OCI-LY7 (cell line): Measurements from ENCODE around the gene ZBTB40. TPM values are rescaled to one million over a fixed set of nuclear protein-coding genes. Genes with fewer than 3 reads are reported as not detected.

Source experiments
- BruUV-seq: library from RNA; stranded (reverse); fragments of 400-500 nt; replicated peaks from 2 replicates; lab custom pipeline; 2021; lab: Mats Ljungman, UMichigan
- CTCF ChIA-PET: fragments of 300-600 bp; sonication (Branson Sonifier 250); formaldehyde crosslinking; loops from one replicate; lab custom pipeline; 2022; ENCODE audit warnings: antibody characterized with exemption; ENCODE audit not compliant: unreplicated experiment; lab: Charles Lee
- POLR2A ChIA-PET: fragments of 300-600 bp; sonication (Branson Sonifier 250); formaldehyde crosslinking; loops from one replicate; lab custom pipeline; 2022; ENCODE audit warnings: antibody characterized with exemption; lab: Charles Lee
- DNase-seq: peaks from one replicate; pipeline ENCODE4 v3.0.0-alpha.2; 2015; ENCODE audit warnings: low spot score
- H2AFZ ChIP-seq: fragments of 200-600 bp; sonication (generic), shearing (Covaris generic); 2 replicates; pipeline ENCODE4 v1.6.1; 2014; ENCODE audit warnings: mild to moderate bottlenecking, antibody characterized with exemption, low read length, moderate library complexity
- H3K27ac ChIP-seq: fragments of 200-600 bp; sonication (generic); 2 replicates; pipeline ENCODE4 v1.5.1; 2014; ENCODE audit warnings: mixed run types, low read depth, mild to moderate bottlenecking, moderate library complexity, low read length, inconsistent platforms; ENCODE audit not compliant: poor library complexity, severe bottlenecking
- H3K36me3 ChIP-seq: fragments of 200-600 bp; sonication (generic); 2 replicates; pipeline ENCODE4 v1.6.1; 2014; ENCODE audit warnings: mild to moderate bottlenecking, antibody characterized with exemption, low read length, moderate library complexity, mixed read lengths; ENCODE audit not compliant: insufficient read depth
- H3K4me1 ChIP-seq: fragments of 200-600 bp; sonication (generic); 2 replicates; pipeline ENCODE4 v1.5.1; 2014; ENCODE audit warnings: mild to moderate bottlenecking, low read length; ENCODE audit not compliant: insufficient read depth, poor library complexity, severe bottlenecking
- H3K4me2 ChIP-seq: fragments of 200-600 bp; sonication (generic); 2 replicates; pipeline ENCODE4 v1.6.1; 2014; ENCODE audit warnings: mild to moderate bottlenecking, low read length
- H3K4me3 ChIP-seq: fragments of 200-600 bp; sonication (generic); 2 replicates; pipeline ENCODE4 v1.5.1; 2014; ENCODE audit warnings: mild to moderate bottlenecking, low read depth, low read length; ENCODE audit not compliant: poor library complexity, severe bottlenecking
- H3K79me2 ChIP-seq: fragments of 200-600 bp; sonication (generic); 2 replicates; pipeline ENCODE4 v1.6.1; 2016; ENCODE audit warnings: low read depth, mild to moderate bottlenecking, low read length, moderate library complexity, mixed read lengths; ENCODE audit not compliant: insufficient read depth
- H3K9me2 ChIP-seq: fragments of 200-600 bp; sonication (generic); 2 replicates; pipeline ENCODE4 v1.6.1; 2016; ENCODE audit warnings: mild to moderate bottlenecking, low read length, mixed read lengths; ENCODE audit not compliant: insufficient read depth
- H3K9me3 ChIP-seq: fragments of 200-600 bp; sonication (generic); 2 replicates; pipeline ENCODE4 v1.6.1; 2014; ENCODE audit warnings: mild to moderate bottlenecking, mixed run types, low read length, mixed read lengths
- H4K20me1 ChIP-seq: fragments of 200-600 bp; sonication (generic); 2 replicates; pipeline ENCODE4 v1.6.1; 2014; ENCODE audit warnings: mild to moderate bottlenecking, antibody characterized with exemption, low read length, moderate library complexity, mixed read lengths; ENCODE audit not compliant: insufficient read depth
- CTCF ChIP-seq: fragments of 200-600 bp; sonication (generic); conservative IDR thresholded peaks from 2 replicates; pipeline ENCODE4 v1.5.1; 2014; ENCODE audit warnings: mild to moderate bottlenecking, antibody characterized with exemption, low read length, moderate library complexity, mixed read lengths
- EZH2phosphoT487 ChIP-seq: fragments of 200-600 bp; sonication (generic); IDR thresholded peaks from 2 replicates; pipeline ENCODE4 v1.6.1; 2018; ENCODE audit warnings: low read depth, borderline replicate concordance, mild to moderate bottlenecking, mixed run types, antibody characterized with exemption, low read length, moderate library complexity, mixed read lengths
- intact Hi-C: fragments of 100-400 bp; cut with micrococcal nuclease; formaldehyde crosslinking; loops from one replicate; pipeline ENCODE4 v1.10.0; 2022; ENCODE audit not compliant: unreplicated experiment
- total RNA-seq, 2 experiments: library from RNA; depleted of rRNA in 1 of 2; stranded (reverse); fragments of >200 nt in 1 of 2; shearing (Covaris generic) in 1 of 2; gene quantifications; 2 replicates each; pipeline ENCODE4 v1.2.3, GENCODE V29; 2014 to 2022

ZBTB40 gene
- total RNA-seq, 2 experiments from 2014 or later, result 16.6 to 17.3 TPM

- BruUV-seq, result no TSS peak
- Histone ChIP-seq H3K9me2 (no peaks in the 10 kb centered on the region), H3K36me3 (no peaks in the 10 kb centered on the region), H3K9me3 (no peaks in the 10 kb centered on the region), H3K4me3 (no peak overlapping the region), H3K27ac (no peak overlapping the region), H3K4me1 (no peaks in the 10 kb centered on the region), H3K79me2 (no peaks in the 10 kb centered on the region), H3K4me2 (no peak overlapping the region), H4K20me1 (no peaks in the 10 kb centered on the region), H2AFZ (no peak overlapping the region)
- TF ChIP-seq EZH2phosphoT487, result no peak
- CTCF ChIA-PET, result no interaction called here
- intact Hi-C loops, result no loop called here
- POLR2A ChIA-PET, result no interaction called here
- DNase-seq, result no peak
These were observed 96.3 kb downstream of the ZBTB40 start for GRCh38 chr1:22547818-22548462.

GRCh38 chr1:22550021-22550420, 98.4 kb downstream of the ZBTB40 start:
- Histone ChIP-seq H3K9me2 (no peaks in the 10 kb centered on the region), H4K20me1 (no peaks in the 10 kb centered on the region), H2AFZ (no peak overlapping the region), H3K36me3 (no peaks in the 10 kb centered on the region), H3K4me3 (no peak overlapping the region), H3K27ac (no peak overlapping the region), H3K9me3 (no peaks in the 10 kb centered on the region), H3K79me2 (no peaks in the 10 kb centered on the region), H3K4me1 (no peaks in the 10 kb centered on the region), H3K4me2 (no peak overlapping the region)
- POLR2A ChIA-PET, result no interaction called here
- TF ChIP-seq CTCF (no peak), EZH2phosphoT487 (no peak)
- CTCF ChIA-PET, result no interaction called here
- no peak for DNase-seq
- no TSS peak for BruUV-seq
- intact Hi-C loops, result no loop called here

- no peaks in the 10 kb centered on the region for H4K20me1 ChIP-seq
- no peaks in the 10 kb centered on the region for H3K9me2 ChIP-seq
- no peaks in the 10 kb centered on the region for H3K36me3 ChIP-seq
- H3K4me2 ChIP-seq, result no peak overlapping the region
- no peak for DNase-seq
- POLR2A ChIA-PET, result interaction anchor here (0.7 kb wide), 1 partner anchor 30 kb away, joined by 4 read pairs; no protein-coding TSS in a partner anchor
- no peak overlapping the region for H3K4me3 ChIP-seq
- no peaks in the 10 kb centered on the region for H3K4me1 ChIP-seq
- no TSS peak for BruUV-seq
- CTCF ChIA-PET, result no interaction called here
- intact Hi-C loops, result no loop called here
- TF ChIP-seq CTCF, result no peak
- TF ChIP-seq EZH2phosphoT487, result no peak
- no peaks in the 10 kb centered on the region for H3K79me2 ChIP-seq
- no peaks in the 10 kb centered on the region for H3K9me3 ChIP-seq
- H2AFZ ChIP-seq, result no peak overlapping the region
- no peak overlapping the region for H3K27ac ChIP-seq
These were observed 99.9 kb downstream of the ZBTB40 start for GRCh38 chr1:22551591-22551990.
